Endothelial cell (in vitro differentiated cells): ENCODE measurements around the gene GBF1. TPM values are rescaled to one million over a fixed set of nuclear protein-coding genes. Genes with fewer than 3 reads are reported as not detected.

ENCODE experiments used
- DNase-seq: peaks from one replicate; pipeline ENCODE4 v3.0.0; 2021; ENCODE audit warnings: low spot score
- H3K27ac Mint-ChIP-seq: one replicate; pipeline ENCODE4 v1.8.0; 2021; ENCODE audit warnings: mixed read lengths, inconsistent platforms; ENCODE audit not compliant: unreplicated experiment
- H3K27me3 Mint-ChIP-seq: one replicate; pipeline ENCODE4 v1.8.0; 2021; ENCODE audit warnings: mild to moderate bottlenecking, moderate library complexity, mixed read lengths, inconsistent platforms; ENCODE audit not compliant: unreplicated experiment
- H3K36me3 Mint-ChIP-seq: one replicate; pipeline ENCODE4 v1.8.0; 2021; ENCODE audit warnings: mild to moderate bottlenecking, low read depth, mixed read lengths, inconsistent platforms; ENCODE audit not compliant: unreplicated experiment
- H3K4me1 Mint-ChIP-seq: one replicate; pipeline ENCODE4 v1.8.0; 2021; ENCODE audit warnings: mild to moderate bottlenecking, mixed read lengths, inconsistent platforms; ENCODE audit not compliant: unreplicated experiment
- H3K4me3 Mint-ChIP-seq: one replicate; pipeline ENCODE4 v1.8.0; 2021; ENCODE audit warnings: mild to moderate bottlenecking, mixed read lengths, inconsistent platforms; ENCODE audit not compliant: unreplicated experiment
- H3K9me3 Mint-ChIP-seq: one replicate; pipeline ENCODE4 v1.8.0; 2021; ENCODE audit warnings: mixed read lengths, inconsistent platforms; ENCODE audit not compliant: unreplicated experiment
- total RNA-seq: library from RNA; stranded (reverse); fragmentation: NEBNext Ultra II Directional; extraction: Animal tissue kit (Norgen Biotek cat#: 25700); gene quantifications from one replicate; pipeline ENCODE4 v1.2.1, GENCODE V29; 2021; ENCODE audit not compliant: unreplicated experiment
- TF ChIP-seq, protein P1 (sequence below): fragments of 200-600 bp; sonication (generic); IDR thresholded peaks from one replicate; pipeline ENCODE4 v1.5.0; 2021; ENCODE audit warnings: antibody characterized with exemption; ENCODE audit not compliant: unreplicated experiment

Gene GBF1
- total RNA-seq, 1 donor from 2014 or later, result 45.1 TPM

DNA sequence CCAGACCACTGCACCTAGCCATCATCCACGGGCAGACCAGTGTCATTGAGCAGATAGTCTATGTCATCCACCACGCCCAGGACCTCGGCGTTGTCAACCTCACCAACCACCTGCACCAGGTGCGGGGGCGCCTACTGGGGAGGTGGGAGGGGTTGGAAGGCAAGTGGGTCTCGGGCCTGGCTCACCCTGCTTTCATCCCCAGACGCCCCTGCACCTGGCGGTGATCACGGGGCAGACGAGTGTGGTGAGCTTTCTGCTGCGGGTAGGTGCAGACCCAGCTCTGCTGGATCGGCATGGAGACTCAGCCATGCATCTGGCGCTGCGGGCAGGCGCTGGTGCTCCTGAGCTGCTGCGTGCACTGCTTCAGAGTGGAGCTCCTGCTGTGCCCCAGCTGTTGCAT is 154.7 kb downstream of the GBF1 start:
- no peak overlapping the region for H3K27ac Mint-ChIP-seq
- H3K9me3 Mint-ChIP-seq, result no peaks in the 10 kb centered on the region
- peaks cover 17% of the 10 kb centered on the region for H3K27me3 Mint-ChIP-seq
- H3K4me1 Mint-ChIP-seq, result no peaks in the 10 kb centered on the region
- TF ChIP-seq, protein P1, sequence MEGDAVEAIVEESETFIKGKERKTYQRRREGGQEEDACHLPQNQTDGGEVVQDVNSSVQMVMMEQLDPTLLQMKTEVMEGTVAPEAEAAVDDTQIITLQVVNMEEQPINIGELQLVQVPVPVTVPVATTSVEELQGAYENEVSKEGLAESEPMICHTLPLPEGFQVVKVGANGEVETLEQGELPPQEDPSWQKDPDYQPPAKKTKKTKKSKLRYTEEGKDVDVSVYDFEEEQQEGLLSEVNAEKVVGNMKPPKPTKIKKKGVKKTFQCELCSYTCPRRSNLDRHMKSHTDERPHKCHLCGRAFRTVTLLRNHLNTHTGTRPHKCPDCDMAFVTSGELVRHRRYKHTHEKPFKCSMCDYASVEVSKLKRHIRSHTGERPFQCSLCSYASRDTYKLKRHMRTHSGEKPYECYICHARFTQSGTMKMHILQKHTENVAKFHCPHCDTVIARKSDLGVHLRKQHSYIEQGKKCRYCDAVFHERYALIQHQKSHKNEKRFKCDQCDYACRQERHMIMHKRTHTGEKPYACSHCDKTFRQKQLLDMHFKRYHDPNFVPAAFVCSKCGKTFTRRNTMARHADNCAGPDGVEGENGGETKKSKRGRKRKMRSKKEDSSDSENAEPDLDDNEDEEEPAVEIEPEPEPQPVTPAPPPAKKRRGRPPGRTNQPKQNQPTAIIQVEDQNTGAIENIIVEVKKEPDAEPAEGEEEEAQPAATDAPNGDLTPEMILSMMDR, result no peak
- H3K36me3 Mint-ChIP-seq, result no peaks in the 10 kb centered on the region
- no peak overlapping the region for H3K4me3 Mint-ChIP-seq
- DNase-seq, result no peak

DNA sequence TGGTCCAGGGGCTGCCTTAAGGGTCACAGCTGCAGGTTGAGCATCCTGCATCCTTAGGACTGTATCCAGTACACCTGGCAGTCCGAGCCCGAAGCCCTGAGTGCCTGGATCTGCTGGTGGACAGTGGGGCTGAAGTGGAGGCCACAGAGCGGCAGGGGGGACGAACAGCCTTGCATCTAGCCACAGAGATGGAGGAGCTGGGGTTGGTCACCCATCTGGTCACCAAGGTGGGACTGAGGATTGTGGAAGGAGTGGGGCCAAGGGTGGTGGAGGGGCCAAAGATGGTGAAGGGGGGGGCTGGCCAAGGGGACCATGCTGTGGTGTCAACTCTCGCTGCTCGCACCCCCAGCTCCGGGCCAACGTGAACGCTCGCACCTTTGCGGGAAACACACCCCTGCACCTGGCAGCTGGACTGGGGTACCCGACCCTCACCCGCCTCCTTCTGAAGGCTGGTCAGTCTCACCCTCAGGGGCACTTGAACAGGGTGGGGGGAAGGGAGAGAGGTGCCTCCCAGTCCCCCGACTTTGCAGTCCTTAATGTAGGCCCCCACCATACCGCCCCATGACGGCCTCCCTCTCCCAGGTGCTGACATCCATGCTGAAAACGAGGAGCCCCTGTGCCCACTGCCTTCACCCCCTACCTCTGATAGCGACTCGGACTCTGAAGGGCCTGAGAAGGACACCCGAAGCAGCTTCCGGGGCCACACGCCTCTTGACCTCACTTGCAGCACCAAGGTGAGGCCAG is 155.4 kb downstream of the GBF1 start:
- H3K36me3 Mint-ChIP-seq, result no peaks in the 10 kb centered on the region
- TF ChIP-seq, protein P1, result no peak
- H3K4me3 Mint-ChIP-seq, result no peak overlapping the region
- H3K4me1 Mint-ChIP-seq, result no peaks in the 10 kb centered on the region
- H3K27me3 Mint-ChIP-seq, result peaks cover 17% of the 10 kb centered on the region
- DNase-seq, result no peak
- no peak overlapping the region for H3K27ac Mint-ChIP-seq
- no peaks in the 10 kb centered on the region for H3K9me3 Mint-ChIP-seq

DNA sequence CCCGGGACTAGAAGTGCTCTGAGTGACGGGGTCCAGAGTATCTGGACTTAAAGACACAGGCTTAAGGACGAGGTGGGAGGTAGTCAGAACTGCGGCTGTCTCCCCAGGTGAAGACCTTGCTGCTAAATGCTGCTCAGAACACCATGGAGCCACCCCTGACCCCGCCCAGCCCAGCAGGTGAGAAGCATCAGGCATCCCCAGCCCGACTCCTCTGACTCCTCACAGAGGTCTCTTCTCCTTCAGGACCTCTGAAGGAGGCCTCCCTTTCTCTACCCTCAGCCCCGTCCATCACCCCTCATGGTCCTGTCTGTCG is 156.0 kb downstream of the GBF1 start:
- H3K4me3 Mint-ChIP-seq, result no peak overlapping the region
- TF ChIP-seq, protein P1, result no peak
- no peak overlapping the region for H3K27ac Mint-ChIP-seq
- no peak for DNase-seq
- peaks cover 20% of the 10 kb centered on the region for H3K27me3 Mint-ChIP-seq
- H3K4me1 Mint-ChIP-seq, result no peaks in the 10 kb centered on the region
- H3K36me3 Mint-ChIP-seq, result no peaks in the 10 kb centered on the region
- H3K9me3 Mint-ChIP-seq, result no peaks in the 10 kb centered on the region

DNA sequence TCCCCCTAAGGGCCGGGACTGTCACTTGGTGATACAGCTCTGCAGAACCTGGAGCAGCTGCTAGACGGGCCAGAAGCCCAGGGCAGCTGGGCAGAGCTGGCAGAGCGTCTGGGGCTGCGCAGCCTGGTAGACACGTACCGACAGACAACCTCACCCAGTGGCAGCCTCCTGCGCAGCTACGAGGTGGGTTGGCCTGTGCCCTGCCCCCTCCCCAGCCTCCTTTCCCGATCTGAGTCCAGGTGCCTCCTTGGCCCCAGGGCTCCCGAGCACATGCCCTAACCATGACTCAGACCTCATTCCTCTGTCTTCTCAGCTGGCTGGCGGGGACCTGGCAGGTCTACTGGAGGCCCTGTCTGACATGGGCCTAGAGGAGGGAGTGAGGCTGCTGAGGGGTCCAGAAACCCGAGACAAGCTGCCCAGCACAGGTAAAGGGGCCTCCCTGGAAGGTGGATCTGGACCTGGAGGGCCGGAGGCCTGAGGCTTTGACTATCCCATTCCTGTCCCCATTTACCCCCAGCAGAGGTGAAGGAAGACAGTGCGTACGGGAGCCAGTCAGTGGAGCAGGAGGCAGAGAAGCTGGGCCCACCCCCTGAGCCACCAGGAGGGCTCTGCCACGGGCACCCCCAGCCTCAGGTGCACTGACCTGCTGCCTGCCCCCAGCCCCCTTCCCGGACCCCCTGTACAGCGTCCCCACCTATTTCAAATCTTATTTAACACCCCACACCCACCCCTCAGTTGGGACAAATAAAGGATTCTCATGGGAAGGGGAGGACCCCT is 156.6 kb downstream of the GBF1 start:
- H3K36me3 Mint-ChIP-seq, result no peaks in the 10 kb centered on the region
- no peak overlapping the region for H3K27ac Mint-ChIP-seq
- H3K9me3 Mint-ChIP-seq, result no peaks in the 10 kb centered on the region
- no peak for DNase-seq
- TF ChIP-seq, protein P1, result no peak
- H3K27me3 Mint-ChIP-seq, result peaks cover 21% of the 10 kb centered on the region
- H3K4me1 Mint-ChIP-seq, result no peaks in the 10 kb centered on the region
- H3K4me3 Mint-ChIP-seq, result no peak overlapping the region

DNA sequence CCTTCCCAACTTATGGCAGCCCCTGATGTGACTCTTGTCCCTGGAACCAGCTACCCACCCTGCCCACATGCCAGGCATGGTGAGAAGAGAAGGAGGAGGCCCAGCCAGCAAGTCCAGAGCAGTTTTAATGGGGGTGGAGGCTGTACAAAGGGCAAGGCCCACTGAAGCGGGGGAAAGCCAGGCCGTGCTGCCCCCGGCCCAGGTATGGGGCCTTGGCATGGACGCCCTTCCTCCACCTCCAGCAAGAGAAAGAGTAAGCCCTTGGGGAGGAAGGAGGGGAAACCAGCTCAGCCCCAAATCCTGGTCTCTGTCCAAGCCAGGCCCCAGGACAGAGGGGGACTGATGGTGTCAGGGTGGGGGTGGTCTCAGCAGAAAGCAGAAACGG is 157.2 kb downstream of the GBF1 start:
- Mint-ChIP-seq H3K27ac (no peak overlapping the region), H3K4me3 (no peak overlapping the region), H3K27me3 (peaks cover 24% of the 10 kb centered on the region), H3K36me3 (no peaks in the 10 kb centered on the region), H3K9me3 (no peaks in the 10 kb centered on the region), H3K4me1 (no peaks in the 10 kb centered on the region)
- DNase-seq, result no peak
- TF ChIP-seq, protein P1, result no peak
